Measurements from ENCODE around the gene MYOT.
"Not testable (repeated sequence)": the region's sequence is repeated elsewhere in the genome, so short reads cannot be mapped to it uniquely, and the experiment has no call there.

MYOT gene

DNA sequence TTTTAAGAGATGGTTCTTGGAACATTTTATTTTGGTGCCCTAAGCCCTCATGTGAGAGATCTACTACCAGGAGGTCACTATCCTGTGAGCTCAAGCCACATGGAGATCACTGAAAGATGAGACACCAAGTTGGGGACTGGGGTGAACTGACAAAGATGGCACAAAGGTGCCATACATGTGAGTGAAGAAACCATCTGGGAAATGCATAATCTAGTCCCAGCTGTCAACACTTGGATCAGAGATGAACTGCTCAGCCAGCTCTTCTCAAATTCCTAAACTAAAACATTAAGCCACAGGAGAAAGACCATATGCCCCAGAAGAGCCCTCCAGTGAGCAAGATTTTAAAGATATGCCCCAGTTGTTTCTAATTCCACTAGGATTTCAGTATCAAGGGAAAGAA, 22.2 kb upstream of the MYOT start:
- Histone ChIP-seq H3K79me2 (ENCODE audit: control insufficient read depth, low read length) (no peaks in the 10 kb centered on the region), H3K27ac (ENCODE audit: low read depth, low read length) (no peak overlapping the region), H3K9me3 (ENCODE audit: control insufficient read depth, insufficient read depth, low read length) (no peaks in the 10 kb centered on the region), H4K20me1 (ENCODE audit: control insufficient read depth, insufficient read depth, low read depth, low read length) (no peaks in the 10 kb centered on the region), H3K27me3 (ENCODE audit: control insufficient read depth, low read length) (no peaks in the 10 kb centered on the region), H3F3A (ENCODE audit: control insufficient read depth, insufficient read depth) (no peaks in the 10 kb centered on the region), H3K9me2 (replicated peaks; ENCODE audit: control insufficient read depth, low read length) (no peaks in the 10 kb centered on the region), H3K4me1 (ENCODE audit: control insufficient read depth, low read length) (no peaks in the 10 kb centered on the region), H3K4me2 (ENCODE audit: low read length) (no peak overlapping the region), H3K4me3 (ENCODE audit: low read length) (no peak overlapping the region), H3K36me3 (ENCODE audit: control insufficient read depth, low read length) (no peaks in the 10 kb centered on the region)
- TF ChIP-seq, protein P1, sequence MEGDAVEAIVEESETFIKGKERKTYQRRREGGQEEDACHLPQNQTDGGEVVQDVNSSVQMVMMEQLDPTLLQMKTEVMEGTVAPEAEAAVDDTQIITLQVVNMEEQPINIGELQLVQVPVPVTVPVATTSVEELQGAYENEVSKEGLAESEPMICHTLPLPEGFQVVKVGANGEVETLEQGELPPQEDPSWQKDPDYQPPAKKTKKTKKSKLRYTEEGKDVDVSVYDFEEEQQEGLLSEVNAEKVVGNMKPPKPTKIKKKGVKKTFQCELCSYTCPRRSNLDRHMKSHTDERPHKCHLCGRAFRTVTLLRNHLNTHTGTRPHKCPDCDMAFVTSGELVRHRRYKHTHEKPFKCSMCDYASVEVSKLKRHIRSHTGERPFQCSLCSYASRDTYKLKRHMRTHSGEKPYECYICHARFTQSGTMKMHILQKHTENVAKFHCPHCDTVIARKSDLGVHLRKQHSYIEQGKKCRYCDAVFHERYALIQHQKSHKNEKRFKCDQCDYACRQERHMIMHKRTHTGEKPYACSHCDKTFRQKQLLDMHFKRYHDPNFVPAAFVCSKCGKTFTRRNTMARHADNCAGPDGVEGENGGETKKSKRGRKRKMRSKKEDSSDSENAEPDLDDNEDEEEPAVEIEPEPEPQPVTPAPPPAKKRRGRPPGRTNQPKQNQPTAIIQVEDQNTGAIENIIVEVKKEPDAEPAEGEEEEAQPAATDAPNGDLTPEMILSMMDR (IDR thresholded peaks at IDR 0.05; ENCODE audit: low read depth, low read length, poor library complexity, severe bottlenecking): no peak
- TF ChIP-seq EZH2phosphoT487 (IDR thresholded peaks at IDR 0.05; ENCODE audit: borderline replicate concordance, low read length): no peak

DNA sequence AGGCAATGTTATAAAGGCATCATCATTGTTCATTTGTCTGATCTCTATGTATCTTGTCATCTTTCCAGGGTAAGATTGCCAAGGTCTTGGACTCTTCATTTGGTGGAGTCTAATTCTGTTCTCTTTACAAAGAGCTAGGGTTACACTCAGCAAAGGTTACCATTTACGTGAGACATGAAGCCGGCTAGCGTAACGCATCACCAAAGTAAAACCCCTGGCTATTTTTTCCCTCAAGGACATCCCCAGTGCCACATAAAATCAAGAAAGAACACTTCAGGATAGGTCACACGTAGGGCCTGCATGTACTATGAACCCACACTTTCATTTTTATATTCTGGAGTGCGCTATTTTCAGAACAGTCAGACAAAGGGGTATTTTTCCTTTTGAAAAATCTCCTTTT, 20.0 kb upstream of the MYOT start:
- TF ChIP-seq, protein P1 (IDR thresholded peaks at IDR 0.05; ENCODE audit: low read depth, low read length, poor library complexity, severe bottlenecking): no peak
- no peak for TF ChIP-seq EZH2phosphoT487 (IDR thresholded peaks at IDR 0.05; ENCODE audit: borderline replicate concordance, low read length)
- Histone ChIP-seq H3K27me3 (ENCODE audit: control insufficient read depth, low read length) (no peaks in the 10 kb centered on the region), H3K4me3 (ENCODE audit: low read length) (no peak overlapping the region)

DNA sequence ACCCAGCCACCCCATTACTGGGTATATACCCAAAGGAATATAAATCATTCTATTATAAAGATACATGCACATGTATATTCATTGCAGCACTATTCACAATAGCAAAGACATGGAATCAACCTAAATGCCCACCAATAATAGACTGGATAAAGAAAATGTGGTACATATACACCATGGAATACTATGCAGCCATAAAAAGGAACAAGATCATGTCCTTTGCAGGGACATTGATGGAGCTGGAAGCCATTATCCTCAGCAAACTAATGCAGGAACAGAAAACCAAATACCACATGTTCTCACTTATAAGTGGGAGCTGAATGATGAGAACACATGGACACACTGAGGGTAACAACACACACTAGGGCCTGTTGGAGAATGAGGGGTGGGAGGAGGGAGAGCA, 14.5 kb upstream of the MYOT start:
- not testable (repeated sequence) for H3F3A ChIP-seq (ENCODE audit: control insufficient read depth, insufficient read depth); H3K36me3 ChIP-seq (ENCODE audit: control insufficient read depth, low read length); H3K4me2 ChIP-seq (ENCODE audit: low read length); H4K20me1 ChIP-seq (ENCODE audit: control insufficient read depth, insufficient read depth, low read depth, low read length); H3K9me2 ChIP-seq (replicated peaks; ENCODE audit: control insufficient read depth, low read length); H3K27me3 ChIP-seq (ENCODE audit: control insufficient read depth, low read length); H3K79me2 ChIP-seq (ENCODE audit: control insufficient read depth, low read length); H3K9me3 ChIP-seq (ENCODE audit: control insufficient read depth, insufficient read depth, low read length); H3K4me3 ChIP-seq (ENCODE audit: low read length); H3K27ac ChIP-seq (ENCODE audit: low read depth, low read length)
- peaks cover 13% of the 10 kb centered on the region for H3K4me1 ChIP-seq (ENCODE audit: control insufficient read depth, low read length)

More for the DNA sequence above, 20.0 kb upstream of the MYOT start:
- no peaks in the 10 kb centered on the region for H3K9me3 ChIP-seq (ENCODE audit: control insufficient read depth, insufficient read depth, low read length)
- no peak overlapping the region for H3K4me2 ChIP-seq (ENCODE audit: low read length)
- no peaks in the 10 kb centered on the region for H3K79me2 ChIP-seq (ENCODE audit: control insufficient read depth, low read length)
- H3K36me3 ChIP-seq (ENCODE audit: control insufficient read depth, low read length): no peaks in the 10 kb centered on the region
- no peaks in the 10 kb centered on the region for H3K4me1 ChIP-seq (ENCODE audit: control insufficient read depth, low read length)
- H3F3A ChIP-seq (ENCODE audit: control insufficient read depth, insufficient read depth): no peaks in the 10 kb centered on the region
- no peaks in the 10 kb centered on the region for H4K20me1 ChIP-seq (ENCODE audit: control insufficient read depth, insufficient read depth, low read depth, low read length)
- no peak overlapping the region for H3K27ac ChIP-seq (ENCODE audit: low read depth, low read length)
- no peaks in the 10 kb centered on the region for H3K9me2 ChIP-seq (replicated peaks; ENCODE audit: control insufficient read depth, low read length)

DNA sequence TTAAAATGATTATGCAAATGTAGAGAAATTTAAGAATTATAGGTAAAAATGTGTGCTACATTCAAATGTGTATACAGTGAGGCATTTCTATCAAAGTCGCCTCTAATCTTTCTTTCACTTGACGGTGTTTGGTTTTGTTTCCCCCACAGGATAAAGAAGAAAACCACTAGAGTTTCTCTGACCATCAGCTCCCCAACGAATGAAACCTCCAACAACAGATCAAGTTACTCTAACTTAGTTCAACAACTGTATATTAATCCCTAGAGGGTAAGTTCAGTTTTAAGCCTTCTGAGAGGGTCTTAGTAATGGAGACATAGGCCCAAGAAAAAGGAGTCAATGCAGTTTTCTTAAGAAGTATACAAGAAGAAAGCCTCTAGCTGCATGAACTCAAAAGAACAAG, 11.5 kb upstream of the MYOT start:
- TF ChIP-seq EZH2phosphoT487 (IDR thresholded peaks at IDR 0.05; ENCODE audit: borderline replicate concordance, low read length): no peak
- TF ChIP-seq, protein P1 (IDR thresholded peaks at IDR 0.05; ENCODE audit: low read depth, low read length, poor library complexity, severe bottlenecking): no peak
- no peak overlapping the region for H3K4me3 ChIP-seq (ENCODE audit: low read length)
- H3K9me3 ChIP-seq (ENCODE audit: control insufficient read depth, insufficient read depth, low read length): no peaks in the 10 kb centered on the region
- H3K9me2 ChIP-seq (replicated peaks; ENCODE audit: control insufficient read depth, low read length): no peaks in the 10 kb centered on the region
- H3K27ac ChIP-seq (ENCODE audit: low read depth, low read length): no peak overlapping the region
- no peaks in the 10 kb centered on the region for H4K20me1 ChIP-seq (ENCODE audit: control insufficient read depth, insufficient read depth, low read depth, low read length)
- H3K36me3 ChIP-seq (ENCODE audit: control insufficient read depth, low read length): no peaks in the 10 kb centered on the region
- H3F3A ChIP-seq (ENCODE audit: control insufficient read depth, insufficient read depth): peaks cover 8% of the 10 kb centered on the region; the same call in 1 of the 2 replicates
- H3K4me2 ChIP-seq (ENCODE audit: low read length): no peak overlapping the region
- no peaks in the 10 kb centered on the region for H3K27me3 ChIP-seq (ENCODE audit: control insufficient read depth, low read length)
- no peaks in the 10 kb centered on the region for H3K79me2 ChIP-seq (ENCODE audit: control insufficient read depth, low read length)
- peaks cover 25% of the 10 kb centered on the region for H3K4me1 ChIP-seq (ENCODE audit: control insufficient read depth, low read length)

All from DOHH2 (cell line).